ENCODE data around the gene SPOPL. TPM values are rescaled to one million over a fixed set of nuclear protein-coding genes. Genes with fewer than 3 reads are reported as not detected.
"Not testable (repeated sequence)": the region's sequence is repeated elsewhere in the genome, so short reads cannot be mapped to it uniquely, and the experiment has no call there.

Gene SPOPL
- total and polyA plus RNA-seq, 9 donors: 8.3 to 12.6 (median 11.1) TPM

DNA sequence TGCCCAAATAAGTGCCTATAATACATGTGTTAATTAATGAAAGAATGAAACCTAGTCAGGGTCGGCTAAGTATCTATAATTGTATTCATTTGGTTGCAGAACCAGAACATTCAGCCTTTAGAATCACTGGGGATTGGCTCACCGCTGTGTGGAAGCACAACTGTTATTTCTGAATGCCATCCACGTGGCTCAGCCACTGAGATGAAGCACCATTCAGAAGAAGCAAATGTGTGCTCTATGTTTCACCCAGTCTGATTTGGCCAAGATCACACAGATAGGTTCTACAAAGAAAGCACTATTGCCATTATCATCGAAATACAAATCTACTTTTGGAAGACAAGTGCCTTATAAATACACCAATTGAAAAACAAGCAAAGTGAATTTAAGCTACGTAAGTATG is 30.6 kb upstream of the SPOPL start:
- DNase-seq: no peak
- WGBS (ENCODE audit: insufficient coverage): 71% methylated on average over 3 of the region's 5 CpGs
- Histone ChIP-seq H3K4me1 (ENCODE audit: control insufficient read depth, insufficient read depth, low read length) (no peaks in the 10 kb centered on the region), H3K4me3 (ENCODE audit: low read length) (no peak overlapping the region), H3K27ac (ENCODE audit: low read length) (no peak overlapping the region), H3K27me3 (ENCODE audit: control insufficient read depth, insufficient read depth, low read length) (no peaks in the 10 kb centered on the region), H3K9me3 (replicated peaks; ENCODE audit: control insufficient read depth, low read depth, low read length) (no peaks in the 10 kb centered on the region), H3K36me3 (ENCODE audit: control insufficient read depth, insufficient read depth, low read length) (no peaks in the 10 kb centered on the region)

GRCh38 chr2:138474100-138474825 is 27.3 kb upstream of the SPOPL start:
- peak; percentile 42 for DNase-seq
- Histone ChIP-seq H3K36me3 (ENCODE audit: control insufficient read depth, insufficient read depth, low read length) (no peaks in the 10 kb centered on the region), H3K27ac (ENCODE audit: low read length) (no peak overlapping the region), H3K4me3 (ENCODE audit: low read length) (no peak overlapping the region), H3K27me3 (ENCODE audit: control insufficient read depth, insufficient read depth, low read length) (no peaks in the 10 kb centered on the region), H3K4me1 (ENCODE audit: control insufficient read depth, insufficient read depth, low read length) (no peaks in the 10 kb centered on the region), H3K9me3 (replicated peaks; ENCODE audit: control insufficient read depth, low read depth, low read length) (no peaks in the 10 kb centered on the region)
- WGBS (ENCODE audit: insufficient coverage): no CpG with 5 or more reads among the region's 4 CpGs

DNA sequence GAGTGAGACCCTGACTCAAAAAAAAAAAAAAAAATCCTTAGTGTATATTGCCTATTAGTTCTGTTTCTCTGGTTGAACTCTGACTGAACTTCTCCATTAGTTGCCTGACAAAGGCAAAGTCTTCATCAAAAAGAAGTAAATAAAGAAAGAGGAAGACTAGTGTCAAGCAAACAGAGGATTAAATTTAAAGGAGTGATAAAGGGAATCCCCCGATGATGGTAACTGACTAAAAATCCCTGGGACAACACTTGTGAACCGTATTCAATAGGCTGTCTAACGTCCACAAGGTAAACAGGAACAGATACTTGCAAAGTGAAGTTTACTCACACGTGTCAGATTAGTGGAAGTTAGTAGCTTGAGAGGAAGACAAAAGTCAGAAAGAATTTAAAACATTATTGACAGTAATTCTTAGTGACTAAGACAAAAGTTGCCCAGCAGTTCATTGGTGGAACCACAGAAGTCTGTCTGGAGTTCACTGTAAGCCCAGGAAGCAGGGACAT is 26.2 kb upstream of the SPOPL start:
- Histone ChIP-seq H3K9me3 (replicated peaks; ENCODE audit: control insufficient read depth, low read depth, low read length) (no peaks in the 10 kb centered on the region), H3K27ac (ENCODE audit: low read length) (no peak overlapping the region)
- WGBS (ENCODE audit: insufficient coverage): 69% methylated on average over 3 of the region's 4 CpGs

DNA sequence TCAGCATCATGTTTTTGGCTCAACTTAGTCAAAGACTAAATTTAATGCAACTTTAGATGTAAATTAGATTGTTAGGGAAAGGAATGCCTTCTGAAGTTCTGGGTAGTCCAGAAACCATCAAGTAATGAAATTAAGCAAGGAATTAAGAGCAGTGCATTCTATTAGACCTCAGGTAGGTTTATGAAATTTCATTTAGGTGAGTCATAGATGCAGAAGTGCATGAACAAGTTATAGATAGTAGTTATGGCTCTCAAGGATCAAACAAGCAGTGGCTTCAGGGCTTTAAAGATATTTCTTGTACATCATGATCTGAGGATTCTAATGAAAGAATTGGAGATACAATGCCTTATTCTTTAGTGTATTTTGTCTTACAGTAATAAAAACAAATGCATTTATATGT is 25.4 kb upstream of the SPOPL start:
- no peaks in the 10 kb centered on the region for H3K4me1 ChIP-seq (ENCODE audit: control insufficient read depth, insufficient read depth, low read length)
- no peak for DNase-seq
- H3K27me3 ChIP-seq (ENCODE audit: control insufficient read depth, insufficient read depth, low read length): no peaks in the 10 kb centered on the region
- H3K9me3 ChIP-seq (replicated peaks; ENCODE audit: control insufficient read depth, low read depth, low read length): no peaks in the 10 kb centered on the region
- no peak overlapping the region for H3K4me3 ChIP-seq (ENCODE audit: low read length)
- no peak overlapping the region for H3K27ac ChIP-seq (ENCODE audit: low read length)
- H3K36me3 ChIP-seq (ENCODE audit: control insufficient read depth, insufficient read depth, low read length): no peaks in the 10 kb centered on the region

More for the DNA sequence above, 26.2 kb upstream of the SPOPL start:
- no peaks in the 10 kb centered on the region for H3K27me3 ChIP-seq (ENCODE audit: control insufficient read depth, insufficient read depth, low read length)
- DNase-seq: peak; percentile 14
- no peaks in the 10 kb centered on the region for H3K36me3 ChIP-seq (ENCODE audit: control insufficient read depth, insufficient read depth, low read length)
- H3K4me3 ChIP-seq (ENCODE audit: low read length): no peak overlapping the region
- no peaks in the 10 kb centered on the region for H3K4me1 ChIP-seq (ENCODE audit: control insufficient read depth, insufficient read depth, low read length)

- Histone ChIP-seq H3K36me3 (ENCODE audit: control insufficient read depth, insufficient read depth, low read length) (no peaks in the 10 kb centered on the region), H3K27ac (ENCODE audit: low read length) (no peak overlapping the region), H3K9me3 (replicated peaks; ENCODE audit: control insufficient read depth, low read depth, low read length) (no peaks in the 10 kb centered on the region), H3K4me1 (ENCODE audit: control insufficient read depth, insufficient read depth, low read length) (no peaks in the 10 kb centered on the region), H3K4me3 (ENCODE audit: low read length) (no peak overlapping the region), H3K27me3 (ENCODE audit: control insufficient read depth, insufficient read depth, low read length) (no peaks in the 10 kb centered on the region)
- no peak for DNase-seq
- no CpG with 5 or more reads among the region's 4 CpGs for WGBS (ENCODE audit: insufficient coverage)
Observed at GRCh38 chr2:138476940-138477339, 24.6 kb upstream of the SPOPL start.

- not testable (repeated sequence) for H3K36me3 ChIP-seq (ENCODE audit: control insufficient read depth, insufficient read depth, low read length); H3K9me3 ChIP-seq (replicated peaks; ENCODE audit: control insufficient read depth, low read depth, low read length); H3K4me1 ChIP-seq (ENCODE audit: control insufficient read depth, insufficient read depth, low read length)
Observed at GRCh38 chr2:138482796-138483195, 18.8 kb upstream of the SPOPL start.

DNA sequence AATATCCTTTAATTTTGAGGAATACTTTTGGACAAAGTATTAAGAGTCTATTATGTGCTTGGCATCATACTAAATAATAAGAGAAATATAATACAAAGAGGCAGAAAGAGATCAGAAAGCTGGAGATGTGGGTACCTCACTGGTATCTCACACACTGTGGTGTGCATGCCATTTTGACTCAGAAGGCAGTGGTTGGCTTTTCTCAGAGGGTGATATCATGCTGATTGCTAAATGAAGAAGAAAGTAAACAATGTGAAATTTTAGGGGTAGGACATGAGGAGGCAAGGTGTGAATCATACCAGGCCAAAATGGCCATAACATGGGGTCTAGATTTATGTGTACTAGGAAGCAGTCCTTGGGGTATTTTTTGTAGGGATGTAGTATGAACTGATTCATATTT is 16.6 kb upstream of the SPOPL start:
- Histone ChIP-seq H3K4me3 (ENCODE audit: low read length) (no peak overlapping the region), H3K27ac (ENCODE audit: low read length) (no peak overlapping the region), H3K36me3 (ENCODE audit: control insufficient read depth, insufficient read depth, low read length) (no peaks in the 10 kb centered on the region), H3K27me3 (ENCODE audit: control insufficient read depth, insufficient read depth, low read length) (no peaks in the 10 kb centered on the region), H3K9me3 (replicated peaks; ENCODE audit: control insufficient read depth, low read depth, low read length) (peaks cover 3% of the 10 kb centered on the region), H3K4me1 (ENCODE audit: control insufficient read depth, insufficient read depth, low read length) (no peaks in the 10 kb centered on the region)
- no peak for DNase-seq

More at GRCh38 chr2:138482796-138483195, 18.8 kb upstream of the SPOPL start:
- H3K27ac ChIP-seq (ENCODE audit: low read length); H3K27me3 ChIP-seq (ENCODE audit: control insufficient read depth, insufficient read depth, low read length); DNase-seq; H3K4me3 ChIP-seq (ENCODE audit: low read length): not testable (repeated sequence)

DNA sequence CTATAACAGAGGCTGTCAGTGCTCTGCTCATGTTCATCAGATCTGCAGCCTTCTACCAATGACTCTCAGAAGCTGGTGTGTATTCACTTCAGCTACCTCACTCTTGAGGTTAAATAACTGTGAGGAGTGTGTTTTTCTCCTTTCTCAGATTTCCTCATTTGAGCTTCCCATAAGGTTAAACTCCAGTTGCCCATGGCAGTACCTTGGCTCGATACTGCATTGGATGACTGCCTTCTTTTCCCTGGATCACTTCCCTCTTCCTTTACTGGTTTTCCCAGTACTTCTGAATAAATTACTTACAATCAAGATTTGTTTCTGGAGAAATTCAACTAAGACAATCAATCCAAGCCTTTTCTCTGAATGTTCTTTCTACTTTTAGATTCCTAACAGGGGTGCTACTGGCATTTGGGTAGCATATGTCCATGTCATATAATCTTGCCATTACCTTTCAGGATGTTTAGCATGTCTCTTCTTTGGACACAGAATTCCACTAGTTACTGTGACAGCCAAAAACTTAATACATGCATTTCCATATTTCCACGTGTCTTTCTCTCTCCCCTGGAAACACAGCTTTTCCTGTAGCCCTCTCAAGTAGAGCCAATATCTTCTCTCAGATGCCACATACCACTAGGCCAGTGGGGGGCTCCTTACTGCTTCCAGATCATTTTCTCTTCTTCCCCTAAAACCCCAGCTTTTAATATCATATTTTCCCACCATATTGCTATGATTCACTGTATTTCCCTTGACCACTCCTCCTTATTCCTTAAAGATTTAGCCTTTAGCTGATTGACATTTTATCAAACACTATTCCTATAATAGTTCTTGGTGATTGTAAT is 15.0 kb upstream of the SPOPL start:
- Histone ChIP-seq H3K4me3 (ENCODE audit: low read length) (no peak overlapping the region), H3K27me3 (ENCODE audit: control insufficient read depth, insufficient read depth, low read length) (no peaks in the 10 kb centered on the region), H3K4me1 (ENCODE audit: control insufficient read depth, insufficient read depth, low read length) (no peaks in the 10 kb centered on the region), H3K9me3 (replicated peaks; ENCODE audit: control insufficient read depth, low read depth, low read length) (peaks cover 3% of the 10 kb centered on the region), H3K27ac (ENCODE audit: low read length) (no peak overlapping the region), H3K36me3 (ENCODE audit: control insufficient read depth, insufficient read depth, low read length) (no peaks in the 10 kb centered on the region)
- no peak for DNase-seq
- 7% methylated on average over 1 of the region's 2 CpGs for WGBS (ENCODE audit: insufficient coverage)

- no peak overlapping the region for H3K27ac ChIP-seq (ENCODE audit: low read length)
- H3K4me3 ChIP-seq (ENCODE audit: low read length): no peak overlapping the region
- H3K9me3 ChIP-seq (replicated peaks; ENCODE audit: control insufficient read depth, low read depth, low read length): no peaks in the 10 kb centered on the region
- no peaks in the 10 kb centered on the region for H3K4me1 ChIP-seq (ENCODE audit: control insufficient read depth, insufficient read depth, low read length)
- no peaks in the 10 kb centered on the region for H3K27me3 ChIP-seq (ENCODE audit: control insufficient read depth, insufficient read depth, low read length)
- H3K36me3 ChIP-seq (ENCODE audit: control insufficient read depth, insufficient read depth, low read length): no peaks in the 10 kb centered on the region
- DNase-seq: peak; percentile 25
- WGBS (ENCODE audit: insufficient coverage): 43% methylated on average over 1 of the region's 4 CpGs
Observed at GRCh38 chr2:138490673-138491494, 10.7 kb upstream of the SPOPL start.

DNA sequence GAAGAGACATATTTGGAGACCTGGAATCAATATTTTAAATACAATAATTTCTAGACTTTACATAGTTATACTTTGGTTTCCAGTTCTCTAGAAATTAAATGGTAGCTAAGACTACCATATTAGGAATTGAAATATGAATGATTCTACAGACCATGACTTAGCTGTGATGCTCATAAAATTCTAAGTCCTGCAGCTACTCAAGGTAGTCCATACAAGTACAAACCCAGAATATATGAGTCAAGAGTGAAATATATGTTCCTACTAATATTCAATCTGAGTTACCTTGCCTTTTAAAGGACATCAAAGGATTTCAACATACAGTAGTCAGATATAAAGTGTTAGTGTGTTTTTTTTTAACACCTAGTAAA is 10.1 kb upstream of the SPOPL start:
- Histone ChIP-seq H3K9me3 (replicated peaks; ENCODE audit: control insufficient read depth, low read depth, low read length) (no peaks in the 10 kb centered on the region), H3K27ac (ENCODE audit: low read length) (no peak overlapping the region), H3K36me3 (ENCODE audit: control insufficient read depth, insufficient read depth, low read length) (no peaks in the 10 kb centered on the region), H3K27me3 (ENCODE audit: control insufficient read depth, insufficient read depth, low read length) (no peaks in the 10 kb centered on the region), H3K4me3 (ENCODE audit: low read length) (no peak overlapping the region), H3K4me1 (ENCODE audit: control insufficient read depth, insufficient read depth, low read length) (no peaks in the 10 kb centered on the region)
- DNase-seq: no peak

All from muscle of leg (tissue), 11 donors.